SJSA1 (cell line): Measurements from ENCODE around the gene GMNN. TPM values are rescaled to one million over a fixed set of nuclear protein-coding genes. Genes with fewer than 3 reads are reported as not detected.
"Not testable (repeated sequence)": the region's sequence is repeated elsewhere in the genome, so short reads cannot be mapped to it uniquely, and the experiment has no call there.

ENCODE experiments used
- DNase-seq, 2 experiments: peaks; one replicate each; pipeline ENCODE4 v3.0.0-alpha.2; 2015 to 2020; ENCODE audit warnings: low spot score in 2 of 2, low read depth in 1 of 2
- H3K27ac ChIP-seq: fragments of 250-450 bp; sonication (Bioruptor Pico); 2 replicates; pipeline ENCODE4 v1.5.1; 2020; ENCODE audit warnings: mild to moderate bottlenecking, moderate library complexity
- H3K27me3 ChIP-seq: fragments of 250-450 bp; sonication (Bioruptor Pico); replicated peaks from 2 replicates; pipeline ENCODE4 v1.5.1; 2020; ENCODE audit warnings: mild to moderate bottlenecking, moderate library complexity
- H3K36me3 ChIP-seq: fragments of 250-450 bp; sonication (Bioruptor Pico); 2 replicates; pipeline ENCODE4 v1.5.1; 2020; ENCODE audit warnings: mild to moderate bottlenecking
- H3K4me1 ChIP-seq: fragments of 250-450 bp; sonication (Bioruptor Pico); replicated peaks from 2 replicates; pipeline ENCODE4 v1.6.1; 2021; ENCODE audit warnings: mild to moderate bottlenecking
- H3K4me3 ChIP-seq: fragments of 250-450 bp; sonication (Bioruptor Pico); 2 replicates; pipeline ENCODE4 v1.5.1; 2020; ENCODE audit warnings: mild to moderate bottlenecking
- H3K9me3 ChIP-seq: fragments of 250-450 bp; sonication (Bioruptor Pico); replicated peaks from 2 replicates; pipeline ENCODE4 v1.5.1; 2020; ENCODE audit warnings: mild to moderate bottlenecking
- total RNA-seq: library from RNA; depleted of rRNA; stranded (reverse); fragments of >200 nt; shearing (Covaris generic); gene quantifications from 2 replicates; pipeline ENCODE4 v1.2.3, GENCODE V29; 2014; rRNA removed

GMNN gene
- total RNA-seq: 88.5 and 102 TPM in 2 replicates

DNA sequence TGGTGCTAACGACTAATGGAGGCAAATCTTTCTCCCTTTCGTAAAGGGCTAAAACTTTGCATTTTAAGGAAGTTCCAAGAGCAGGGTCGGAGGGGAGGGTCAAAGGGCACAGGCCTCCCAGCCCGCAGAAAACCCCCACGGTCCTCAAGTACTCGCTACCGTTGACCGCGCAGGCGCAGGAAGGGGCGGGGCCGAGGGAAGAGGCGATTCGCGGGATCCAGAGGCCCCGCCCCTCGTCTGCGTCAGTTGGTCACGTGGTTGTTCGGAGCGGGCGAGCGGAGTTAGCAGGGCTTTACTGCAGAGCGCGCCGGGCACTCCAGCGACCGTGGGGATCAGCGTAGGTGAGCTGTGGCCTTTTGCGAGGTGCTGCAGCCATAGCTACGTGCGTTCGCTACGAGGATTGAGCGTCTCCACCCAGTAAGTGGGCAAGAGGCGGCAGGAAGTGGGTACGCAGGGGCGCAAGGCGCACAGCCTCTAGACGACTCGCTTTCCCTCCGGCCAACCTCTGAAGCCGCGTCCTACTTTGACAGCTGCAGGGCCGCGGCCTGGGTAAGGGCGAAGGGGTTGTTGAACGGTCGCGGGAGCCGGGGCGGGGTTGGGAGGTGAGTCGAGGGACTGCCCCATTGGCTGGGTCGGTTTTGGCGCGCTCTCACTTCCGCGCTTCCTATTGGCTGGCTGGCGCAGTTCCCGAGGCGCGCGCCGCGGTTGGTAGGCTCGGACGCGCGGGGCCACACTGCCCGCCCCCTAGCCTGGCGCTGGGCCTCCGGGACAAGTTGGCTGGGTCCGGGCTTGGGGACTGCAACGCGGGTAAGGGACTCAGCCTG lies at the start of gene GMNN:
Gene GMNN (plus strand): TSS at position 242 of the 824 bp plus-strand sequence. CDS start 2,310 bp downstream, outside the sequence.
- Histone ChIP-seq H3K27me3 (no peaks in the 10 kb centered on the region), H3K36me3 (peaks cover 44% of the 10 kb centered on the region), H3K9me3 (no peaks in the 10 kb centered on the region), H3K4me1 (peaks cover 28% of the 10 kb centered on the region), H3K4me3 (peak within 1 kb of the TSS; percentile 90), H3K27ac (peak within 1 kb of the TSS; percentile 97)
- peak; percentile 92 to 98 for DNase-seq

GRCh38 chr6:24730653-24731052 lies 44.1 kb upstream of the GMNN start:
- not testable (repeated sequence) for H3K27ac ChIP-seq, H3K27me3 ChIP-seq, DNase-seq, H3K4me1 ChIP-seq, H3K4me3 ChIP-seq, H3K36me3 ChIP-seq
- H3K9me3 ChIP-seq: peaks cover 10% of the 10 kb centered on the region; the same call in 1 of the 2 replicates

DNA sequence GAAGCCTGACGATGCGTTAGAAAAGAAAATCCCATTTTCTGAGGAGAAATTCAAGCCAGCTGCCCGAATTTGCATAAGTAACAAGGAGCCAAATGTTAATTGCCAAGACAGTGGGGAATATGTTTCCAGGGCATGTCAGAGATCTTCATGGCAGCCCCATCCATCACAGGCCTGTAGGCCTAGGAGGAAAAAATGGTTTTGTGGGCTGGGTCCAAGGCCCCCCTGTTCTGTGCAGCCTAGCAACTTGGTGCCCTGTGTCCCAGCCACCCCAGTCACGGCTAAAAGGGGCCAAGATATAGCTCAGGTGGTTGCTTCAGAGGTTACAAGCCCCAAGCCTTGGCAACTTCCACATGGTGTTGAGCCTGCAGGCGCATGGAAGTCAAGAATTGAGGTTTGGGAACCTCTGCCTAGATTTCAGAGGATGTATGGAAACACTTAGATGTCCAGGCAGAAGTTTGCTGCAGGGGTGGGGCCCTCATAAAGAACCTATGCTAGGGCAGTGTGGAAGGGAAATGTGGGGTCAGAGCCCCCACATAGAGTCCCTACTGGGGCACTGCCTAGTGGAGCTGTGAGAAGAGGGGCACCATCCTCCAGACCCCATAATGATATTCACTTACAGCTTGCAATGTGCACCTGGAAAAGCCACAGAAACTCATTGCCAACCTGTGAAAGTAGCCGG lies 43.1 kb upstream of the GMNN start:
- DNase-seq, H3K4me1 ChIP-seq, H3K36me3 ChIP-seq, H3K4me3 ChIP-seq, H3K27ac ChIP-seq, H3K27me3 ChIP-seq: not testable (repeated sequence)
- H3K9me3 ChIP-seq: peaks cover 10% of the 10 kb centered on the region; the same call in 1 of the 2 replicates

GRCh38 chr6:24734166-24734565 lies 40.6 kb upstream of the GMNN start:
- Histone ChIP-seq H3K36me3 (no peaks in the 10 kb centered on the region), H3K4me3 (no peak overlapping the region), H3K9me3 (peaks cover 10% of the 10 kb centered on the region; the same call in 1 of the 2 replicates), H3K27ac (no peak overlapping the region), H3K27me3 (no peaks in the 10 kb centered on the region), H3K4me1 (no peaks in the 10 kb centered on the region)
- DNase-seq: no peak

GRCh38 chr6:24734710-24735109 lies 40.0 kb upstream of the GMNN start:
- peaks cover 10% of the 10 kb centered on the region; the same call in 1 of the 2 replicates for H3K9me3 ChIP-seq
- not testable (repeated sequence) for DNase-seq, H3K27ac ChIP-seq, H3K27me3 ChIP-seq, H3K4me1 ChIP-seq, H3K4me3 ChIP-seq, H3K36me3 ChIP-seq

DNA sequence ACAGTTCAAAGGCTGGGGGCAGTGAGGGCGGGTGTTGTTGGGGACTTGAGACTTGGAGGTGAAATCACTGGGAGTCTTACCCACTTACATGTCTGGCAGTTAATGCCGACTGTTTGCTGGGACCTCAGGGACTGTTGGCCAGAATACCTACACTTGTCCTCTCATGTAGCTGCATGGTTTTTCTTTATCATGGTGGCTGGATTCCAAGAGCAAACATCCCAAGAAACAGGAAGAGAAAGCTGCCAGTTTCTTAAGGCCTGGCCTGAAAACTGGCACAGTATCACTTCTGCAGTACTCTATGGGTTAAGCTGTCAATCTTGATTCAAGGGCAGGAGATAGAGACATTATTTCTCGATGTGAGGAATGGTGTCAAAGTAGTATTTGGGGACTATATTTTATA lies 36.0 kb upstream of the GMNN start:
- Histone ChIP-seq H3K4me1 (peaks cover 16% of the 10 kb centered on the region), H3K27ac (no peak overlapping the region), H3K4me3 (no peak overlapping the region), H3K27me3 (no peaks in the 10 kb centered on the region), H3K36me3 (no peaks in the 10 kb centered on the region), H3K9me3 (no peaks in the 10 kb centered on the region)
- no peak for DNase-seq

DNA sequence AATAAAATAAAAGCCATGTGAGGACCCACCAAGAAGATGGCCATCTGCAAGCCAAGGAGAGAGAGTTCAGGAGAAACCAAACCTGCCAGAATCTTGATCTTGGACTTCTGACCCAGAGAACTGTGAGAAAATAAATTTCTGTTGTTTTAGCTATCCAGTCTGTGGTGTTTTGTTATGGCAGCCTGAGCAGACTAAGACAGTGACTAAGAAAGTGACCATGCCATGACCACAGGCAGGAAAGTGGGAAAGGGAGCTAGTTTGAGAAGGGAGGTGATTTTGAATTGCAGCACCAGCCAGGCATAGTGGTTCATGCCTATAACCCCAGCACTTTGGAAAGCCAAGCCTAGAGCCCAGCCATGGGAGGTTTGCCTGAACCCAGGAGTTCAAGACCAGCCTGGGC lies 33.9 kb upstream of the GMNN start:
- H3K36me3 ChIP-seq: no peaks in the 10 kb centered on the region
- no peaks in the 10 kb centered on the region for H3K27me3 ChIP-seq
- peaks cover 23% of the 10 kb centered on the region for H3K4me1 ChIP-seq
- H3K27ac ChIP-seq: no peak overlapping the region
- H3K4me3 ChIP-seq: no peak overlapping the region
- no peaks in the 10 kb centered on the region for H3K9me3 ChIP-seq
- DNase-seq: no peak

- H3K27me3 ChIP-seq: no peaks in the 10 kb centered on the region
- H3K27ac ChIP-seq: peak overlapping the region; percentile 100
- peaks cover 23% of the 10 kb centered on the region for H3K4me1 ChIP-seq
- no peaks in the 10 kb centered on the region for H3K36me3 ChIP-seq
- H3K9me3 ChIP-seq: no peaks in the 10 kb centered on the region
- DNase-seq: no peak
- H3K4me3 ChIP-seq: no peak overlapping the region
These were observed 32.5 kb upstream of the GMNN start for GRCh38 chr6:24742216-24742738.

- H3K36me3 ChIP-seq: no peaks in the 10 kb centered on the region
- no peaks in the 10 kb centered on the region for H3K27me3 ChIP-seq
- no peak overlapping the region for H3K4me3 ChIP-seq
- peaks cover 23% of the 10 kb centered on the region for H3K4me1 ChIP-seq
- H3K9me3 ChIP-seq: no peaks in the 10 kb centered on the region
- DNase-seq: peak; percentile 79 to 98
- H3K27ac ChIP-seq: peak overlapping the region; percentile 100
These were observed 31.3 kb upstream of the GMNN start for GRCh38 chr6:24743265-24743943.

- H3K36me3 ChIP-seq: no peaks in the 10 kb centered on the region
- peaks cover 23% of the 10 kb centered on the region for H3K4me1 ChIP-seq
- H3K4me3 ChIP-seq: no peak overlapping the region
- H3K27me3 ChIP-seq: no peaks in the 10 kb centered on the region
- no peak for DNase-seq
- H3K9me3 ChIP-seq: no peaks in the 10 kb centered on the region
- peak overlapping the region; percentile 100 for H3K27ac ChIP-seq
These were observed 30.8 kb upstream of the GMNN start for GRCh38 chr6:24743944-24744335.

- no peak for DNase-seq
- Histone ChIP-seq H3K4me1 (peaks cover 23% of the 10 kb centered on the region), H3K27me3 (no peaks in the 10 kb centered on the region), H3K4me3 (no peak overlapping the region), H3K27ac (no peak overlapping the region), H3K9me3 (no peaks in the 10 kb centered on the region), H3K36me3 (no peaks in the 10 kb centered on the region)
These were observed 29.8 kb upstream of the GMNN start for GRCh38 chr6:24744911-24745310.

- Histone ChIP-seq H3K27me3 (no peaks in the 10 kb centered on the region), H3K27ac (no peak overlapping the region), H3K36me3 (no peaks in the 10 kb centered on the region), H3K9me3 (no peaks in the 10 kb centered on the region), H3K4me1 (peaks cover 1% of the 10 kb centered on the region), H3K4me3 (no peak overlapping the region)
- no peak for DNase-seq
These were observed 25.4 kb upstream of the GMNN start for GRCh38 chr6:24749297-24749696.

DNA sequence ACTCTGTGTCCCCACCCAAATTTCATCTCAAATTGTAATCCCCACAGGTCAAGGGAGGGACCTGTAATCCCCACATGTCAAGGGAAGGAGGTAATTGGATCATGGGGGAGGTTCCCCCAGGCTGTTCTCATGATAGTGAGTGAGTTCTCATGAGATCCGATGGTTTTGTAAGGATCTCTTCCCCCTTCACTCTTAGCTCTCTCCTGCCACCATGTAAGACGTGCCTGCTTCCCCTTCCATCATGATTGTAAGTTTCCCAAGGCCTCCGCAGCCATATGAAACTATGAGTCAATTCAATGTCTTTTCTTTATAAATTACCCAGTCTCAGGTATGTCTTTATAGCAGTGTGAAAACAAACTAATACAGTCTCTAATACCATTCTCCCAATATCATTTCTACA lies 23.9 kb upstream of the GMNN start:
- DNase-seq, H3K4me1 ChIP-seq: not testable (repeated sequence)

More for the DNA sequence above, 23.9 kb upstream of the GMNN start:
- H3K36me3 ChIP-seq, H3K9me3 ChIP-seq, H3K27ac ChIP-seq, H3K4me3 ChIP-seq, H3K27me3 ChIP-seq: not testable (repeated sequence)
